GM18499 (cell line): ENCODE measurements around the gene BORCS6.
A peak's percentile ranks its signal among the peaks of the same experiment; 100 is the strongest.

Experiments used
- ATAC-seq: cut with Tn5 transposase; IDR thresholded peaks from one replicate; pipeline ENCODE4 v1.9.1; 2021; ENCODE audit warnings: moderate number of reproducible peaks; ENCODE audit not compliant: insufficient read depth, unreplicated experiment

BORCS6 gene

GRCh38 chr17:8212312-8213180 is 22.6 kb upstream of the BORCS6 start:
- ATAC-seq = no peak

DNA sequence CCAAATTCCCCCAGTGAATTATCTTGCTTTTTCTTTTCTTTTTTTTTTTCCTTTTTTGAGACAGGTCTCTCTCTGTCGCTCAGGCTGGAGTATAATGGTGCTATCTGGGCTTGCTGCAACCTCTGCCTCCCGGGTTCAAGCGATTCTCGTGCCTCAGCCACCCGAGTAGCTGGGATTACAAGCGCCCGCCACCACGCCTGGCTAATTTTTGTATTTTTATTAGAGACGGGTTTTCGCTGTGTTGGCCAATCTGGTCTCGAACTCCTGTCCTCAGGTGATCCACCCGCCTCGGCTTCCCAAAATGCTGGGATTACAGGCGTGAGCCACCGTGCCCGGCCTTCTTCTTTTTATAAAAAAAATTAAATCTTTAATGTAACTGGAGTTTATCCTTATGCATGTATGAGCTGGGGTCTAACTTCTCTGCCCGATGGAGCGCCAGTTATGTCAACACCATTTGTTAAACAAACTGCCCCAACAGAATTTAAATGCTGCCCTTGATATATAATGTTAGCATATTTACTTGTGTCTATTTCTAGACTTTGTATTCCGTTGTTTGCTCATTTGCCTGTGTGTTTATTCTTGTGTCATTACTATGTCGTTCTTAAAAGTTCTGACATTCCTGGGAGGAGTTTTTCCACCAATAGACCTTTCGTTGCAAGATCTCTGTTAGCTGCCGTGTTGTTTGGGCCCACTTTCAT is 20.9 kb upstream of the BORCS6 start:
- ATAC-seq = no peak

DNA sequence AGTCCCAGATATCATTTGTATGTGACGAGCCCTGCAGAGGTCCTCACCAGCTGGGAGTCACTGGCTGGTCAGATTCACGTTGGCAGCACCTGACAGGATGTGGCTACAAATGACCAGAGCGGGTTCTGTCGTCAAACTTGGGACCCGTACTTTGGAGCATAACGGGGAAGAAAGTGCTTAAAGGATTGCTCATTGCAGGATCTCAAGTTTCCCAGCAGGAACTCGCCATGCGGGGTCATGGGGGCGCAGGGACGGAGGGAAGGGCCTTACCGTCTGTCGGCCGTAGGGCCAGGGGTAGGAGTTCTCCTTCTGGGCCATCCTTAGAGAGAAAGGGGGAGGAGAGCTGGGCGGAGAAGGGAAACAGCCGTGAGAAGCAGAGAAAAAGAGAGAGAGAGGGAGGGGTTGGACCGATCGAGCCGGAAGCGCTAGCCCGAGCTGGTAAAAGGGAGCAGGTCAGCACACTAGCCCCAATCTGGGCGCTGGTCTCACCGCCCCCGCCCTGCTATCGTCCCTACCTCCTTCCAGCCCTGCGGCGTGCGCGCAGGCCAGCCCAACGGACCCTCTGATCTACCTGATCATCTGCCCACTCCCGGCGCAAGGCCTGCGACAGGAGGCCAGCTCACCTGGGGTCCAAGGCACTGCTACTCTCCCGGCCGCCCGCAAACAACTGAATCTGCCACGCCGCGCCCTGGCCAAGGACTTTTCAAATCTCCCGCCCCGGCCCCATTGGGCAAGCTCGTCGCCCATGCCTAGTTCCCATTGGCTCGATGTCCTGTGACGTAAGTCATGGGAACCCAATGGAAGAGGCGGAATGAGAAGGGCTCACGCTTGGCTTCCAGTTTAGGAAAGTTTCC is 20.2 kb upstream of the BORCS6 start, which contains the start of gene AURKB:
Gene AURKB, minus strand, starts transcription at position 669 of the 854 bp plus-strand sequence. Its CDS starts 351 bp downstream, at position 318.
- peak; percentile 69 for ATAC-seq

DNA sequence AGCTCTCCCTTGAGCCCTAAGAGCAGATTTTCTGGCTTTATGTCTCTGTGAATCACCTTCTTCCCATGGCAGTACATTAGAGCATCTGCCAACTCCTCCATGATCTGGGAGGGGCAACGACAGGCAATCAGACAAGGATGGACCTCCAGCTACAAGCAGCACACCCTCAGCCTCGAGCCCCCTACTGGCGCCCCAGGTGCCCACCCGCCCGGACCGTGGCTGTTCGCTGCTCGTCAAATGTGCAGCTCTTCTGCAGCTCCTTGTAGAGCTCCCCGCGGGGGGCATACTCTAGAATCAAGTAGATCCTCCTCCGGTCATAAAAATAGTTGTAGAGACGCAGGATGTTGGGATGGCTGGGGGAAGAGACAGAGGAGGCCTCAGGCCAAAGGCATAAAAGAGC is 16.6 kb upstream of the BORCS6 start:
- ATAC-seq = no peak

- ATAC-seq = no peak
Measured at GRCh38 chr17:8204761-8205555, 15.0 kb upstream of the BORCS6 start.

DNA sequence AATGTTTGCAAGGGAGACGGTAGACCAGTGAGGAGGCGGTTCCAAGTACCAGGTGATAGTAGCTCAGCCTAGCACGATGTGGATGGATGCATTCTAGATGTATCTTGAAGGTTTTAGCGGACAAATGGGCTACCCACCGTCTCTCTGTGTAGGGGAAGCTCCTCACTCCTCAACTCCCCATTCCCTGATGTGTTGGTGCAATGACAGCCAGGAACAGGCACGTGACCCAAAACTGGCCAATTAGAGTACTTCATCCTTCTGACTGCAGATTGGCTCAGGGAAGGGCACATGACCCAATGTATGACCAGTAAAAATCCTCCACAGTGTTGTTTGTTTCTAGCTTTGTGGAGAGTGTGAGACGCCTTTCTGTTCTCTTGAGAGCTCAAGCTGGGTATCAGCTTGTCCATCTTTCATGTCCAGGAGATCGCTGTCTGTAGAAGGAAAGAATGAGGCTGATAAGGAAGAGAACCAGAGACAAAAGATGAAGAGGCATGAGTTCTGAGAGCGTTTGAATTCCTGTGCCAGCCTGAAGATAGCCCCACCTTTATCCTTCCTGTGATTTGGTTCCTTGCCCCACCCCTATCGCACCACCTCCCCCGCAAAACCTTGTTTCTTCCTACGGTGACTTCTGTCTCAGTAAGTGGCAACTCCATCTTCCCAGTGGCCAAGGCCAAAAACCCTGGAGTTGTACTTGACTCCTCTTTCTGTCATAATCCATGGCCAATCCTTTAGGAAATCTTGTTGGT is 2.3 kb upstream of the BORCS6 start:
- no peak for ATAC-seq

GRCh38 chr17:8190506-8190905 is 526 bp upstream of the BORCS6 start:
- no peak for ATAC-seq

DNA sequence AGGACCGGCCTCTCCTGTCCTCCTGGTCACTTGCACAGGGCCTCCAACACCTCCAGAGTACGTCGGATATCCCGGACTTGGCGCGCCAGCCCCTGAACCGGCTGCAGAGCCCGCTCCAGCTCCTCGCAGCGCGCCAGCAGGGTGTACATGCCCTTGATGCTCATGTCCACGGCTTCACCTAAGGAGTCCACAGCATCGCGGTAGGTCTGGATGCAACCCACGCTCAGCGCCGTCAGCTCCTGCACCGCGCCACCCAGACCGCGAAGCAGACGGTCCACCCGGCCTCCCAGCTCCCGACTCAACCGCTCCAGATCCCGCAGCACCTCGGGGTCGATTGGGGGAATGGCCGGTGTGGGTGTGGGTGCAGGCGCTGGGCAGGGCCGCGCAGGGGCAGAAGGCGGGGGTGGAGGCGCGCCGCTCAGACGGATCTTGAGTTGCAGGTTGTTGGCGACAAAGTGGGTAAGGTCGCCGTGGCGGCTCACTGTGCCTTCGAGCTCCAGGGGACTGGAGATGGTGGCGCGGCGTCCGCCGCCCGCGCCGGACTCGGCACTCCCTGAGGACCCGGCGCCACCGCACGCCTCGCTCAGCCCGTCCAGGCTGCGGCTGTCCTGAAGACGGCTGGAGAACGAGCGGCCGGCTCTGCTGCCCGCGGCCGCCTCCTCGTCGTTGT is 804 bp downstream of the BORCS6 start:
- no peak for ATAC-seq

DNA sequence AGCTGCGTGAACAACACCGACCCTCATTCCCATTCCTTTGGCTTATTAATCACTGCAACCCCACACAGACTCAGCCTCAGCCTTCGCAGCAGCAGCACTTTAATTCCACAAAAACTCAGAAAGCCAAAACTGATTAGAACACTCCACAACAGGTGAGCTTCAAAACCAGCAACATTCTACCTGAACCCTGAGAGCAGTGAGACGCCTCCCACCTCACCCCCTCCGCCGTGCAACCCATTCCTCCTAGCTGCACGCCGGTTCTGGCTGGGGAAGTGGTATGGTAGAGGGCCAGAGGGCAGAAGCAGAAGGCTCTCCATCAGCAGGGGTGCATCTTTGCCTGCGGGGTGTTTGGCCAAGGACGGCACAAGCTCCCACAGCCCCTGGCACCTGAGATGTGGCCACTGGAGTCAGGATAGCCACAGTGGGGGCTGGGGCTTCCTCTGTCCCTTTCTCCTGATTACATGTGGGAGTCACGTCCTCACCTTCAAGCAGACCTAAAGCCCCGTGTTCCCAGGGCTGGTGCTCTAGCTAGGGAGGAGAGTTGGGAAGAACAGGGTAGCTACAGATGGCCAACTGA is 1.6 kb downstream of the BORCS6 start:
- no peak for ATAC-seq

- ATAC-seq = no peak
Measured at GRCh38 chr17:8187517-8188262, 2.3 kb downstream of the BORCS6 start.

DNA sequence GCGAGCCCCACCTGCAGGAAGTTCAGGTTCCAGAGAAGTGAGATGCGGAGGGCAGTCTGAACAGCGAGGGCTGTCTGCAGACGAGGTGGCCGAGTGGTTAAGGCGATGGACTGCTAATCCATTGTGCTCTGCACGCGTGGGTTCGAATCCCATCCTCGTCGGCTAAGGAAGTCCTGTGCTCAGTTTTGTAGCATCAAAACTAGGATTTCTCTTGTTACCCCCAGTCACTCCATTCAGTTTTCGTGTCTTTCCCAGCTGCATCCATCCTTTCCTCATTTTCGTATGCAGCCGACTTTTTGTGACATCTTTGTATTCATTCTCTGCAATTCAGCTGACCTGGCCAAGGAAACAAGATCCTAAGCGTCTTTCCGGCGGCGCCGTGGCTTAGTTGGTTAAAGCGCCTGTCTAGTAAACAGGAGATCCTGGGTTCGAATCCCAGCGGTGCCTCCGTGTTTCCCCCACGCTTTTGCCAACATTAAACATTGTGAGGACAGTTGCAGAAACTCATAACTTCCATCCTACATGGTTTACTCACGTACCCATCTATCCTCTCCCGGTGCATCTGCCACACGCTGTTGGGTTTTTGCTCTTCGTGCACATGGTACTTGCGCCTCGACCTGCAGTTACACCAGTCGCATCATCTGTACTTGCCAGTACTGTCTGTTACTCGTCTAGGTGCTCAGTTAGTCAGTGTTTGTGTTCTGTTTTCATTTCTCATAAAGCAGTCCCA is 3.0 kb downstream of the BORCS6 start:
- ATAC-seq = no peak

- no peak for ATAC-seq
Measured at GRCh38 chr17:8186446-8186786, 3.6 kb downstream of the BORCS6 start.

DNA sequence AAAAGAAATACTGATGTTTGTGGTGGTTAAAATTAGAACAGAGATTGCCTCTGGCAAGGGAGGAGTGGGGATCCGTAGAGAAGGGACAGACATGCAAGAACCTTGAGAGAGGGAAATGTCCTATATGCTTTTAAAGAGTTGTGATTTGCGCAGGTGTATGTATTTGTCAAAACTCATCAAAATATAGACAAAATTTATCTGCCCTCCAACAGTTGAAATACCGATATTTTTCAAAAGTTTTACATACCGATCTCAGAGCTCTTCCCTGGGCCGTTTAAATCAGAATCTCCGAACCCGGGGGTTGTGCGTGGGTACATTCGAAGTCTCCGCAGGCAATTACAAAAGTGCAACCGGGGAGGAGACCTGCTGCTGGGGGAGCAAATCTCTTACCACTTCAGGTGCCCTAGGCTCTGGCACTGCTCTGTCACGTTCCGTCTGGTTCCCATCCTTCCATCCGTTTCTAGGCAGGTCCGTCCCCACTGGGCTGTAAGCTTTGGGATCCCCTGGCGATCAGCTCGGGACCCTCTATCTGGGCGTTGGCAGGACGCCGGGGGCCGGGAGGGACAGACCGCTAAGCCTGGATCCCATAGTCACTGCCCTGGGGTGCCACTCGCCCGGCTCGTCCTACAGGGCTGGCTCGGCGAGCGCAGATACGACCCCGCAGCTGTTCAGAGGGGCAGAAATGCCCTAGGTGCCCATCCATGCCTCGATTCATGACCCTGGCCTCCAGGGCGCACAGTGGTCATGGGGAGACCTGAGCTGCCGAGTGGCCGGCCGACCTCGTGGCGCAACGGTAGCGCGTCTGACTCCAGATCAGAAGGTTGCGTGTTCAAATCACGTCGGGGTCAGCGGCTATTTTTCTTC is 4.2 kb downstream of the BORCS6 start:
- no peak for ATAC-seq

DNA sequence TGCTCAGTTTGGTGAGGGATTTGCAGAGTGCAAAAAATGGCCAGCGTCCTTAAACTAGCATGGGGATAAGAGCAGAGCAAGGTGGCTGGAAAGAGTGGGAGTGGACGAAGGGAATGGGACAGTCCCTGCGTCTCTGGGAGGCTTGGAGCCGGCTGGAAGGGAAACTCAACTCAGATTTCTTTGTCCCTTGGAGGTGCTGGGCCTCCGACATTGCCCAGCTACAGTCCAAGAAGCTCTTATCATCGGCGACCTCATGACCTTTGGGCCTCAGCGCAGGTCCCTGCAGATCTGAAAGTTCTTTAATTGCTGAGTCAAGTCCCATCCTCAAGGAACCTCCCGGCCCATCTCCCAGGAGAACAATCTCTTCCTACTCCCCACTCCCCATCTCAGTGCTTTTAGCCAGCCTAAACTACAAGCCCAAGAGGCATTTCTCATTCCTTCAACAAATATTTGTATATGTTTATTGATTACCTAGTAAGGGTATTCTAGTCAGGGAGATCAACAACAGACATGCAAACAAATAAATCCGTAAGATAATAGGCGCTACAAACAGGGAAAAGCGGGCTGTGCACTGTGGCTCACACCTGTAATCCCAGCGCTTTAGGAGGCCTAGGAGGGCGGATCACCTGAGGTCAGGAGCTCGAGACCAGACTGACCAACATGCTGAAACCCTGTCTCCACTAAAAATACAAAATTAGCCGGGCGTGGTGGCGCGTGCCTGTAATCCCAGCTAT is 12.8 kb downstream of the BORCS6 start:
- ATAC-seq = no peak

GRCh38 chr17:8176197-8176940 is 13.6 kb downstream of the BORCS6 start, which contains the start of gene TMEM107:
TSS of gene TMEM107 (minus strand) at chr17:8176380. CDS start at chr17:8176286, 94 bp downstream.
- ATAC-seq = no peak
